Stomach (tissue), 4 donors: ENCODE data around the gene METTL15.

Experiments
- CTCF ChIP-seq, 7 experiments: fragments of 450-650 bp in 4 of 7; fragments of 200-600 bp in 3 of 7; sonication (generic) in 3 of 7; IDR thresholded peaks; one replicate each; pipeline ENCODE4 v1.5.1; 2016 to 2019; ENCODE audit warnings: antibody characterized with exemption in 7 of 7, control low read depth in 2 of 7, mild to moderate bottlenecking in 1 of 7
- POLR2AphosphoS5 ChIP-seq, 3 donors: sonication (generic); formaldehyde crosslinking; IDR thresholded peaks; one replicate each; pipeline ENCODE4 v1.6.1; 2016; ENCODE audit warnings: antibody characterized with exemption in 3 of 3

GRCh38 chr11:28142724-28143123, 34.5 kb downstream of the METTL15 start:
- TF ChIP-seq CTCF (IDR thresholded peaks at IDR 0.05) (no peak), POLR2AphosphoS5 (IDR thresholded peaks at IDR 0.05) (no peak)
